ENCODE results near the gene NPC1. TPM values are rescaled to one million over a fixed set of nuclear protein-coding genes. Genes with fewer than 3 reads are reported as not detected.
A peak's percentile ranks its signal among the peaks of the same experiment; 100 is the strongest.

NPC1 gene
- total RNA-seq, 2 donors from 2014 or later, result 27.2 to 27.7 TPM

- Histone ChIP-seq H3K27me3 (no peaks in the 10 kb centered on the region), H3K4me3 (no peak overlapping the region), H3K27ac (no peak overlapping the region), H3K9me3 (no peaks in the 10 kb centered on the region), H3K36me3 (replicated peaks in 1 of 2; ENCODE audit: insufficient read depth in 1 of 2, low read depth in 2 of 2) (peaks cover 2 to 57% of the 10 kb centered on the region in 2 donors), H3K4me1 (no peaks in the 10 kb centered on the region)
- DNase-seq, result peak; percentile 17 to 46 (median 18)
- WGBS, 2 donors, result 82 to 88% methylated on average over 20 of the region's 20 CpGs
- intact Hi-C loops (cut with DNase I), result no loop called here
- TF ChIP-seq CTCF (IDR thresholded peaks at IDR 0.05) (no peak), POLR2A (IDR thresholded peaks at IDR 0.05) (no peak)
- peak; percentile 63 for ATAC-seq
Measured at GRCh38 chr18:23528580-23529472, 57.5 kb downstream of the NPC1 start.

- no peak overlapping the region for H3K4me3 ChIP-seq
- no peaks in the 10 kb centered on the region for H3K9me3 ChIP-seq
- DNase-seq (no peak), ATAC-seq (no peak)
- WGBS, 2 donors, result 91% methylated on average over 5 of the region's 5 CpGs
- intact Hi-C loops (cut with DNase I), result no loop called here
- no peaks in the 10 kb centered on the region for H3K27me3 ChIP-seq
- no peak overlapping the region for H3K27ac ChIP-seq
- no peaks in the 10 kb centered on the region for H3K4me1 ChIP-seq
- TF ChIP-seq CTCF (IDR thresholded peaks at IDR 0.05), result no peak
- TF ChIP-seq POLR2A (IDR thresholded peaks at IDR 0.05), result no peak
- peaks cover 12 to 60% of the 10 kb centered on the region in 2 donors for H3K36me3 ChIP-seq (replicated peaks in 1 of 2; ENCODE audit: insufficient read depth in 1 of 2, low read depth in 2 of 2)
Measured at GRCh38 chr18:23526501-23527063, 59.7 kb downstream of the NPC1 start.

DNA sequence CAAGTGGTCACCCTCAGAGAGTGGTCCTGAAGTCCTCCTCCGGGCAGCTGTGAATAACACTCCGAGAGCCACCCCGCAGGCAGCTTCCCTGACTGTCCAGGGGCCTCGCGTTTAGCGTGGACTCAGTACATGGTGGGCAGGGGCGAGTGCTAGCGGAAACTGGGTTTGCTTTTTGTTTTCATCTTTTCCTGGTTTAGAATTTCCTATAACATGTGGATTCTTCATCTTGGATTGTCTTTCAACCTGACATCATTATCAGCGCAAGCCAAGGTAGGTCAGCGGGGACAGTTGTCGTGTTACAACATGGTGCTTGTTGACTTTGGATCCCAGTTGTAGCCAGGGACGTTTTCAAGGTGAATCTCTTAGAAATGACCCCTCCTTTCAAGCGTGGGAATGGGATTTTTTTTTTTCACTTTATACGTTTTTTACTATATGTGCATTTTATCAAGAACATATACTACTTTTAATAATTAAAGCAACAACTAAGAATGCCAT is 62.0 kb downstream of the NPC1 start:
- WGBS, 2 donors, result 80 to 88% methylated on average over 9 to 14 of the region's 14 CpGs
- Histone ChIP-seq H3K27me3 (no peaks in the 10 kb centered on the region), H3K4me3 (no peak overlapping the region), H3K27ac (no peak overlapping the region), H3K9me3 (no peaks in the 10 kb centered on the region), H3K4me1 (no peaks in the 10 kb centered on the region), H3K36me3 (replicated peaks in 1 of 2; ENCODE audit: insufficient read depth in 1 of 2, low read depth in 2 of 2) (peaks cover 20 to 64% of the 10 kb centered on the region in 2 donors)
- TF ChIP-seq CTCF (IDR thresholded peaks at IDR 0.05) (no peak), POLR2A (IDR thresholded peaks at IDR 0.05) (no peak)
- intact Hi-C loops (cut with DNase I), result no loop called here
- DNase-seq, result no peak
- no peak for ATAC-seq

GRCh38 chr18:23523429-23524212 is 62.7 kb downstream of the NPC1 start:
- DNase-seq (no peak), ATAC-seq (no peak)
- Histone ChIP-seq H3K36me3 (replicated peaks in 1 of 2; ENCODE audit: insufficient read depth in 1 of 2, low read depth in 2 of 2) (peaks cover 20 to 65% of the 10 kb centered on the region in 2 donors), H3K4me3 (no peak overlapping the region), H3K9me3 (no peaks in the 10 kb centered on the region), H3K4me1 (no peaks in the 10 kb centered on the region), H3K27ac (no peak overlapping the region), H3K27me3 (no peaks in the 10 kb centered on the region)
- intact Hi-C loops (cut with DNase I), result no loop called here
- TF ChIP-seq CTCF (IDR thresholded peaks at IDR 0.05), result no peak
- TF ChIP-seq POLR2A (IDR thresholded peaks at IDR 0.05), result no peak
- 77 to 78% methylated on average over 12 of the region's 12 CpGs for WGBS, 2 donors

All from body of pancreas (tissue), 4 donors.